CD4-positive, alpha-beta T cell treated with Interleukin-2 at 100 ng/mL for 4 hours (primary cell): Measurements from ENCODE around the gene U2AF1.
"Not testable (repeated sequence)": the region's sequence is repeated elsewhere in the genome, so short reads cannot be mapped to it uniquely, and the experiment has no call there.

Source experiments
- DNase-seq: peaks from one replicate; pipeline ENCODE4 v3.0.0-alpha.2; 2020; ENCODE audit warnings: low spot score

U2AF1 gene

DNA sequence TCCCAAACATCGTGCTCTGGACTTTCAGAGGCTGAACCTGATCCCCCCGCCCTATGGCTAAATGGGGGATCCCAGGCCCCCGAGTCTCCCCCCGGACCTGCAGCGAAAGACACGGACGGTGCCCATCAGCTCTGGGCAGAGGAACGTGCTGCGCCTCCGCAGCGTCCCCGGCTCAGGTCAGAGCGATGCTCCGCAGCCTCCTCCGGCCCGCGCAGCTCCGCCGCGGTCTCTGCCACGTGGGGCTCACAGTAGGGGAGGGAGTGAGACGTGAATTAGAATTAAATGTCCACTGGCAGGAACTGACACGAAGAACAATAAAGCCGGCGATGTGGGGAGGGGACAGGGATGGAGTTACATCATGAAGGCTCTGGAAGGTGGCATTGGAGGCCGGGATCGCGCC, 30.7 kb downstream of the U2AF1 start:
- not testable (repeated sequence) for DNase-seq

- DNase-seq = not testable (repeated sequence)
These were observed 31.2 kb downstream of the U2AF1 start for GRCh38 chr21:43076023-43076637.

GRCh38 chr21:43075170-43076022, 32.0 kb downstream of the U2AF1 start, which contains the start of gene CBS:
CBS (minus strand) TSS chr21:43075835; CDS start chr21:43072193, 3,642 bp downstream.
- not testable (repeated sequence) for DNase-seq

- DNase-seq = not testable (repeated sequence)
These were observed 32.8 kb downstream of the U2AF1 start for GRCh38 chr21:43074401-43075169.

- DNase-seq = not testable (repeated sequence)
These were observed 34.6 kb downstream of the U2AF1 start for GRCh38 chr21:43072742-43073141.

GRCh38 chr21:43069682-43070081, 37.7 kb downstream of the U2AF1 start:
- not testable (repeated sequence) for DNase-seq

GRCh38 chr21:43068065-43068464, 39.3 kb downstream of the U2AF1 start:
- DNase-seq = not testable (repeated sequence)

DNA sequence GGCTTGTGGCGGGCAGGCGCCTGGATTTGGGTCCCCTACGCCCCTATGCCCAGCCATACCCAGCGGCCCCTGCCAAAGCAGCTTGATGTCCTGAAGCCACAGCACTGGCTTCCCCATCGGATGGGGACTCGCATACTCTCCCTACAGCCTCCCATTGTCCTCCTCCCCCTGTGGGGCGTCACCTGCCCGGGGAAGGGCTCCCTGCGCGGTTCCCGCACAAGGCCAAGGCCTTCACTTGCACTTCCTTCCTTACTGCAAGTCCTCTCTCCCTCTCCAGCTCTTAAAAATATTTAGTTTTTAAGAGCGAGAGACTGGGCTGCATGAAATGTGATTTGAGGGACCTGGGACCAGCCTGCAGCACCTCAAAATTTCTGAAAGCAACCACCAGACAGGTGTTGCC, 40.7 kb downstream of the U2AF1 start:
- not testable (repeated sequence) for DNase-seq

- not testable (repeated sequence) for DNase-seq
These were observed 41.4 kb downstream of the U2AF1 start for GRCh38 chr21:43065991-43066390.

- not testable (repeated sequence) for DNase-seq
These were observed 43.0 kb downstream of the U2AF1 start for GRCh38 chr21:43064265-43064917.

GRCh38 chr21:43062955-43063664, 44.3 kb downstream of the U2AF1 start:
- not testable (repeated sequence) for DNase-seq

GRCh38 chr21:43053112-43053511, 54.3 kb downstream of the U2AF1 start:
- DNase-seq = not testable (repeated sequence)

- DNase-seq = not testable (repeated sequence)
These were observed 61.2 kb downstream of the U2AF1 start for GRCh38 chr21:43045876-43046821.

DNA sequence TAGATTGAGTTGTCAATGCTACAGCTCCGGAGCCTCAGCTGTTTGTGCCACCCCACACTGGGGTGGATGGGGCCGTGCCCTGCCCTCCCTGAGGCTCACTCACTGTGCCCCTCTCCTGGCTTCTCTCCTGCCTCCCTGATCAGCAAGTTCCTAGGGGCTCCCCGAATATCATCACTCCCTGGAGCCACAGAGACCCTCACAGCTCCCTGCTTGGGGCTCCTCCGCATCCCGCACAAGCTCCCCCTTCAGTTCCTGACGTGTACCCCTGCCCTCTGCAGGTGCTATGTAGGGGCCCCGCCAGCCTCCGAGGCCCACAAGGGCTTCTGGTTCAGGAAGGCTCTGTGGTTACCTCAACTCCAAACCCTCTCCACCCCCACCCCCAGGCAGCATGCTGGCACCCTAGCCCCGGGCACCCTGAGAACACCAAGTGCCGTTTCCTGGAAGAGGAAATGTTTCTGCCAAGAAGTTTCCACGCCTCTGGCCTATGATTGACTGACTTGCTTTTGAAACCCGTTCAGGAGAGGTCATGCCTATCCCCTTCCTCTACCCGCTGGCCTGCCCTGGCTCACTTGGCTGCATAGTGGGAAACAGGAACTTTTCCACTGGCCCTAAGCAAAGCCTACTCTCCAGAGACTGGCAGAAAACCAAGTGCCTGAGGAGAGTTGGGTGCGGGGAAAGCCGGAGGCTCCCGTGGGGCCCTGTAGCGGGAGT, 62.0 kb downstream of the U2AF1 start:
- not testable (repeated sequence) for DNase-seq

GRCh38 chr21:43044547-43044946, 62.8 kb downstream of the U2AF1 start:
- not testable (repeated sequence) for DNase-seq

DNA sequence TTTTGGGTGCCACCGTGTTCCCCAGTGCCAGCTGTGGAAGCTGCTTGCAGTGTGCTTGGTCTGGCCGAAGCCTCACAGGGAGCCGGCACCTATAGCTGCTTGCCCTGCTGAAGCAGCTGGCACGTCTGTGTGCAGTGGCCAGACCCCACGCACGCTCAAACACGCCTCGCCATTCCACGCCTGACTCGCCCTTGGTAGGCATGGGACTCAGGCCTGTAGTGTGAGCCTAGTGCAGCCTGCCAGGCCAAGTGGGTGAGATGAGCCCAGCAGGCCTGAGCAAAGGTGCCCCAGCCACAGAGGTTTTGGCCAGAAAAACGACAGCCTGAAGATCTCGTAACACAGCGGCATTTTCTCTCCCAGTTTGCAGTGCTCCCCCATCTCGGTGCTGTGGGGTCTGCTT, 64.1 kb downstream of the U2AF1 start:
- not testable (repeated sequence) for DNase-seq
